Left colon (tissue), 2 donors: Measurements from ENCODE around the gene KLK15. TPM values are rescaled to one million over a fixed set of nuclear protein-coding genes. Genes with fewer than 3 reads are reported as not detected.

Source experiments
- ATAC-seq: fragments of 200-7000 bp; cut with Tn5 transposase; one replicate; pipeline ENCODE4 v1.9.1; 2020; ENCODE audit warnings: mild to moderate bottlenecking, moderate library complexity
- DNase-seq, 2 donors: peaks; one replicate each; pipeline ENCODE4 v3.0.0-alpha.2; 2020
- intact Hi-C, 2 donors: fragments of 100-400 bp; cut with DNase I in 1 of 2; cut with micrococcal nuclease in 1 of 2; formaldehyde crosslinking; loops; one replicate each; pipeline versions ENCODE4 v1.11.2 to v1.14.0; 2022; cut with DNase I, micrococcal nuclease
- total RNA-seq, 2 donors: library from RNA; stranded (reverse); fragmentation: NEBNext Ultra II Directional; extraction: Animal tissue kit (Norgen Biotek cat#: 25700); gene quantifications; one replicate each; pipeline ENCODE4 v1.2.1, GENCODE V29; 2021
- donor health status: DM: no; HTN: no; CAD: no.
- donor health status: DM: yes; HTN: yes; CAD: no.

KLK15 gene
- total RNA-seq, 2 donors from 2014 or later, result 4.5 to 8.5 TPM

- ATAC-seq, result peak; percentile 17
Observed at GRCh38 chr19:50803633-50804419, 29.5 kb downstream of the KLK15 start.

GRCh38 chr19:50801107-50801506 is 32.3 kb downstream of the KLK15 start:
- intact Hi-C loops, result no loop called here
- DNase-seq, result no peak
- no peak for ATAC-seq

More at GRCh38 chr19:50803633-50804419, 29.5 kb downstream of the KLK15 start:
- intact Hi-C loops, result no loop called here
- DNase-seq, result no peak

- ATAC-seq, result no peak
Observed at GRCh38 chr19:50799547-50799851, 33.9 kb downstream of the KLK15 start.

GRCh38 chr19:50798659-50799546 is 34.5 kb downstream of the KLK15 start:
- no peak for ATAC-seq
- DNase-seq, result no peak
- intact Hi-C loops, result no loop called here

More at GRCh38 chr19:50799547-50799851, 33.9 kb downstream of the KLK15 start:
- intact Hi-C loops, result no loop called here
- DNase-seq, result no peak

GRCh38 chr19:50797781-50798658 is 35.4 kb downstream of the KLK15 start:
- intact Hi-C loops, result no loop called here
- DNase-seq (no peak), ATAC-seq (no peak)

GRCh38 chr19:50797429-50797780 is 36.0 kb downstream of the KLK15 start:
- intact Hi-C loops, result no loop called here
- no peak for DNase-seq
- no peak for ATAC-seq

- ATAC-seq (no peak), DNase-seq (no peak)
- intact Hi-C loops, result no loop called here
Observed at GRCh38 chr19:50796634-50797428, 36.5 kb downstream of the KLK15 start.

GRCh38 chr19:50796128-50796633 is 37.2 kb downstream of the KLK15 start:
- ATAC-seq, result no peak

GRCh38 chr19:50795664-50796073 is 37.7 kb downstream of the KLK15 start:
- no peak for ATAC-seq

More at GRCh38 chr19:50796128-50796633, 37.2 kb downstream of the KLK15 start:
- DNase-seq, result no peak
- intact Hi-C loops, result no loop called here

GRCh38 chr19:50794876-50795663 is 38.3 kb downstream of the KLK15 start:
- ATAC-seq (peak; percentile 44), DNase-seq (no peak)
- intact Hi-C loops, result no loop called here

More at GRCh38 chr19:50795664-50796073, 37.7 kb downstream of the KLK15 start:
- intact Hi-C loops, result no loop called here
- no peak for DNase-seq

GRCh38 chr19:50794074-50794875 is 39.1 kb downstream of the KLK15 start:
- ATAC-seq (peak; percentile 64), DNase-seq (peak in 1 of 2 donors; percentile 63)
- intact Hi-C loops, result no loop called here

- ATAC-seq, result no peak
- no peak for DNase-seq
- intact Hi-C loops, result no loop called here
Observed at GRCh38 chr19:50793558-50794065, 39.8 kb downstream of the KLK15 start.

GRCh38 chr19:50792272-50793250 is 40.8 kb downstream of the KLK15 start:
- DNase-seq, result no peak
- intact Hi-C loops, result no loop called here
- no peak for ATAC-seq

GRCh38 chr19:50791594-50792271 is 41.6 kb downstream of the KLK15 start:
- no peak for DNase-seq
- ATAC-seq, result no peak
- intact Hi-C loops, result no loop called here
